CD14-positive monocyte (primary cell): ENCODE results near the gene MICU1. TPM values are rescaled to one million over a fixed set of nuclear protein-coding genes. Genes with fewer than 3 reads are reported as not detected.

Source experiments
- DNase-seq, 3 donors: peaks; one replicate each; pipeline ENCODE4 v3.0.0-alpha.2; 2011 to 2022
- H2AFZ ChIP-seq: 2 replicates; pipeline ENCODE4 v1.6.0; 2012; ENCODE audit warnings: mild to moderate bottlenecking, low read depth, low read length, inconsistent platforms; ENCODE audit not compliant: insufficient read depth, poor library complexity, severe bottlenecking
- H3K27ac ChIP-seq, 2 donors: 1 replicate in 1 of 2; 2 replicates in 1 of 2; pipeline ENCODE4 v1.5.1; 2012 to 2013; ENCODE audit warnings: low read length in 2 of 2, control low read depth in 1 of 2, inconsistent platforms in 1 of 2, low read depth in 1 of 2, mild to moderate bottlenecking in 1 of 2
- H3K27me3 ChIP-seq, 2 donors: one replicate each; pipeline versions ENCODE4 v1.6.0 to v1.6.1; 2011 to 2013; ENCODE audit warnings: low read length in 2 of 2; ENCODE audit not compliant: control insufficient read depth in 2 of 2, insufficient read depth in 2 of 2
- H3K36me3 ChIP-seq, 2 donors: replicated peaks in 1 of 2; 1 replicate in 1 of 2; 2 replicates in 1 of 2; pipeline versions ENCODE4 v1.5.1 to v1.6.1; 2012 to 2013; ENCODE audit warnings: low read length in 2 of 2, control low read depth in 1 of 2, inconsistent platforms in 1 of 2, mild to moderate bottlenecking in 1 of 2; ENCODE audit not compliant: insufficient read depth in 2 of 2, control insufficient read depth in 1 of 2
- H3K4me1 ChIP-seq, 2 donors: 1 replicate in 1 of 2; 2 replicates in 1 of 2; pipeline versions ENCODE4 v1.5.1 to v1.6.1; 2012 to 2013; ENCODE audit warnings: low read length in 2 of 2, control low read depth in 1 of 2, inconsistent platforms in 1 of 2, mild to moderate bottlenecking in 1 of 2, moderate library complexity in 1 of 2; ENCODE audit not compliant: insufficient read depth in 2 of 2, control insufficient read depth in 1 of 2
- H3K4me2 ChIP-seq: replicated peaks from 2 replicates; pipeline ENCODE3; 2012; ENCODE audit warnings: low read length, moderate library complexity, mild to moderate bottlenecking; ENCODE audit not compliant: poor library complexity, severe bottlenecking; ENCODE audit errors: extremely low read depth
- H3K4me3 ChIP-seq, 3 experiments: fragments of 200-600 bp in 1 of 3; sonication (generic) in 1 of 3; replicated peaks in 1 of 3; 1 replicate in 2 of 3; 2 replicates in 1 of 3; pipeline ENCODE4 v1.5.1; 2011 to 2013; ENCODE audit warnings: low read length in 3 of 3, mild to moderate bottlenecking in 3 of 3, control low read depth in 2 of 3, low read depth in 2 of 3, inconsistent platforms in 1 of 3, moderate library complexity in 1 of 3
- H3K79me2 ChIP-seq: 2 replicates; pipeline ENCODE4 v1.6.0; 2012; ENCODE audit warnings: mild to moderate bottlenecking, control low read depth, inconsistent platforms, low read length, moderate library complexity; ENCODE audit not compliant: insufficient read depth
- H3K9ac ChIP-seq: 2 replicates; pipeline ENCODE4 v1.6.0; 2017; ENCODE audit warnings: low read length, mild to moderate bottlenecking; ENCODE audit not compliant: insufficient read depth, poor library complexity, severe bottlenecking
- H3K9me3 ChIP-seq, 2 donors: replicated peaks in 1 of 2; 1 replicate in 1 of 2; 2 replicates in 1 of 2; pipeline versions ENCODE4 v1.5.1 to v1.6.1; 2012 to 2013; ENCODE audit warnings: low read length in 2 of 2, control low read depth in 1 of 2; ENCODE audit not compliant: control insufficient read depth in 1 of 2, insufficient read depth in 1 of 2
- H4K20me1 ChIP-seq: 2 replicates; pipeline ENCODE4 v1.6.0; 2012; ENCODE audit warnings: mild to moderate bottlenecking, low read length, control low read depth, moderate library complexity; ENCODE audit not compliant: insufficient read depth
- H3K27ac Mint-ChIP-seq, 7 donors: one replicate each; pipeline ENCODE4 v1.8.0; 2020; ENCODE audit warnings: mild to moderate bottlenecking in 7 of 7, mixed read lengths in 7 of 7, moderate library complexity in 6 of 7, inconsistent platforms in 2 of 7
- H3K27me3 Mint-ChIP-seq, 3 donors: one replicate each; pipeline ENCODE4 v1.8.0; 2021 to 2022; ENCODE audit warnings: low read depth in 3 of 3, mild to moderate bottlenecking in 3 of 3, mixed read lengths in 3 of 3, moderate library complexity in 3 of 3, inconsistent platforms in 1 of 3
- H3K36me3 Mint-ChIP-seq, 2 donors: one replicate each; pipeline ENCODE4 v1.8.0; 2020; ENCODE audit warnings: mixed read lengths in 2 of 2, inconsistent platforms in 1 of 2, mild to moderate bottlenecking in 1 of 2
- H3K4me1 Mint-ChIP-seq: one replicate; pipeline ENCODE4 v1.8.0; 2020; ENCODE audit warnings: mild to moderate bottlenecking, mixed read lengths
- H3K4me3 Mint-ChIP-seq, 2 donors: one replicate each; pipeline ENCODE4 v1.8.0; 2020; ENCODE audit warnings: mild to moderate bottlenecking in 2 of 2, mixed read lengths in 2 of 2, moderate library complexity in 1 of 2
- H3K9me3 Mint-ChIP-seq, 7 donors: one replicate each; pipeline ENCODE4 v1.8.0; 2020 to 2022; ENCODE audit warnings: mixed read lengths in 7 of 7, mild to moderate bottlenecking in 6 of 7, moderate library complexity in 6 of 7, inconsistent platforms in 2 of 7
- WGBS: methylation state at CpG from one replicate; pipeline ENCODE4 v1.1.5; 2013; ENCODE audit warnings: missing lambda C conversion rate; ENCODE audit not compliant: insufficient coverage; 5-methylcytosine and 5-hydroxymethylcytosine counted together
- intact Hi-C, 2 donors: fragments of 100-400 bp; cut with micrococcal nuclease; formaldehyde crosslinking; loops; one replicate each; pipeline versions ENCODE4 v1.15.0 to v1.15.1; 2023
- polyA plus RNA-seq, 3 donors: library from polyadenylated mRNA; depleted of rRNA in 1 of 3; unstranded in 2 of 3; stranded (reverse) in 1 of 3; fragments of 300-500 nt in 2 of 3; fragments of >200 nt in 1 of 3; fragmentation: Illumina TruSeq in 2 of 3; gene quantifications; 1 replicate in 2 of 3; 2 replicates in 1 of 3; pipeline ENCODE4 v1.2.3, GENCODE V29; 2012 to 2021
- TF ChIP-seq, protein P1 (sequence below): fragments of 200-600 bp; IDR thresholded peaks from one replicate; pipeline ENCODE4 v1.8.0; 2022; ENCODE audit warnings: antibody characterized with exemption, mild to moderate bottlenecking

Gene MICU1
- polyA plus RNA-seq, 3 donors, result 51.1 to 76.4 (median 51.7) TPM

DNA sequence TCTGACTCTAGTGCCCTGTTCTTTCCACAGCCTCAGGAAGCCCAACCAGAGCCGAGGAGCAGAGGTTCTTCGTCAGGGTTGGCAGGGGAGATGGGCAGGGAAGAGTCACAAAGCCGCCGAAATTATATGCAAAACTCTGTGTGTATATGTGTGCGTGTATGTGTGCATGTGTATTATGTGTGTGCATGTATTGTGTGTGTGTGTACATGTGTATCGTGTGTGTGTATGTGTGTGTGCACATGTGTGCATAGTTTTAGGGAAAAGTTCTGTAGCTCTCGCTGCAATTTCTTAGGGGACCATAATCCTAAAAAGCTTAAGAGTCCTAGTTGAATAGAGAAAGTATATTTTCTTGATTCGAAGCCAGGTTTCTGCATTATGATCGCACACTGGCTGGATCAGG is 288.2 kb downstream of the MICU1 start:
- Histone ChIP-seq H3K4me1 (peaks cover 39 to 48% of the 10 kb centered on the region in 2 donors), H4K20me1 (peaks cover 39% of the 10 kb centered on the region), H2AFZ (no peak overlapping the region), H3K9me3 (no peaks in the 10 kb centered on the region), H3K36me3 (peaks cover 66 to 86% of the 10 kb centered on the region in 2 donors), H3K27ac (no peak overlapping the region), H3K27me3 (no peaks in the 10 kb centered on the region), H3K4me2 (no peak overlapping the region), H3K4me3 (no peak overlapping the region), H3K79me2 (peaks cover 6% of the 10 kb centered on the region), H3K9ac (no peak overlapping the region)
- TF ChIP-seq, protein P1, sequence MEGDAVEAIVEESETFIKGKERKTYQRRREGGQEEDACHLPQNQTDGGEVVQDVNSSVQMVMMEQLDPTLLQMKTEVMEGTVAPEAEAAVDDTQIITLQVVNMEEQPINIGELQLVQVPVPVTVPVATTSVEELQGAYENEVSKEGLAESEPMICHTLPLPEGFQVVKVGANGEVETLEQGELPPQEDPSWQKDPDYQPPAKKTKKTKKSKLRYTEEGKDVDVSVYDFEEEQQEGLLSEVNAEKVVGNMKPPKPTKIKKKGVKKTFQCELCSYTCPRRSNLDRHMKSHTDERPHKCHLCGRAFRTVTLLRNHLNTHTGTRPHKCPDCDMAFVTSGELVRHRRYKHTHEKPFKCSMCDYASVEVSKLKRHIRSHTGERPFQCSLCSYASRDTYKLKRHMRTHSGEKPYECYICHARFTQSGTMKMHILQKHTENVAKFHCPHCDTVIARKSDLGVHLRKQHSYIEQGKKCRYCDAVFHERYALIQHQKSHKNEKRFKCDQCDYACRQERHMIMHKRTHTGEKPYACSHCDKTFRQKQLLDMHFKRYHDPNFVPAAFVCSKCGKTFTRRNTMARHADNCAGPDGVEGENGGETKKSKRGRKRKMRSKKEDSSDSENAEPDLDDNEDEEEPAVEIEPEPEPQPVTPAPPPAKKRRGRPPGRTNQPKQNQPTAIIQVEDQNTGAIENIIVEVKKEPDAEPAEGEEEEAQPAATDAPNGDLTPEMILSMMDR, result no peak
- intact Hi-C loops, result loop anchor here (2.0 to 10.0 kb wide), 5 partner anchors 40 to 203 kb away; partner anchors contain the start of genes ANAPC16 (in 1 of the 2) and ASCC1 (in 1 of the 2)
- Mint-ChIP-seq H3K36me3 (peaks cover 69 to 88% of the 10 kb centered on the region in 2 donors), H3K27me3 (peaks cover 0 to 1% (median 0%) of the 10 kb centered on the region in 3 donors), H3K27ac (no peak overlapping the region), H3K4me1 (peaks cover 50% of the 10 kb centered on the region), H3K4me3 (no peak overlapping the region), H3K9me3 (no peaks in the 10 kb centered on the region)
- DNase-seq, result no peak
- WGBS, result 91% methylated on average over 9 of the region's 9 CpGs

DNA sequence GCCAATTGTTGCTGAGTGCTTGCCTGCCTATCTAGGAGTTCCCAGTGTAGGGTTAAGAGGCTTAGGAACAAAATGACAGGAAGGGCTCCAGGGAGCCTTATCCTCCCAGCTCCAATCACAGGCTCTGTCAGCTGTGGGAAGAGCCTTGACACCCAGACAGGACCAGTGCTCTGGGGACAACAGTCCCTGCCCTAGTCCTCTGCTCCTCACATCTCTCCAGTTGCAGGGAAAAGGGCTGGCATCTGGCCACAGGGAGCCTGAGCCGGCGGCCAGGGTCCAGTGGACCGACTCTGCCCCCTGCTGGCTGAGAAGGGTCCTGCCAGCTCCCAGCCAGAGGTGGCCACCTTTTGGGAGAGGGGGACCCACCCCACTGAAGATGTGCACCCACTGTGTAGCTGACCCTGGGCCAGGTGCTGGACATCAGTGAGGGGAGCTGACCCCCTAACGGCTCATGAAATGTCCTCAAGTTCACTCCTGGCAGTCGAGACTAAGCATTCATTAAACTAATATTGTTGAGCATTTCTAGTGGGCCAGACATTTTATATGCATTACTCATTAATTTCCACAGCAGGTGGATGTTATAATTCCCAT is 288.7 kb downstream of the MICU1 start:
- Histone ChIP-seq H4K20me1 (peaks cover 33% of the 10 kb centered on the region), H3K4me1 (peaks cover 45 to 53% of the 10 kb centered on the region in 2 donors), H3K27me3 (no peaks in the 10 kb centered on the region), H3K9me3 (no peaks in the 10 kb centered on the region), H3K79me2 (peaks cover 6% of the 10 kb centered on the region), H3K4me2 (no peak overlapping the region), H2AFZ (no peak overlapping the region), H3K27ac (no peak overlapping the region), H3K36me3 (peaks cover 60 to 80% of the 10 kb centered on the region in 2 donors), H3K9ac (no peak overlapping the region), H3K4me3 (no peak overlapping the region)
- peaks cover 0 to 1% (median 0%) of the 10 kb centered on the region in 3 donors for H3K27me3 Mint-ChIP-seq
- H3K9me3 Mint-ChIP-seq, result no peaks in the 10 kb centered on the region
- TF ChIP-seq, protein P1, result peak; percentile 99
- WGBS, result 11% methylated on average over 3 of the region's 5 CpGs
- peaks cover 56% of the 10 kb centered on the region for H3K4me1 Mint-ChIP-seq
- peak; percentile 53 to 66 (median 64) for DNase-seq
- H3K4me3 Mint-ChIP-seq, result no peak overlapping the region
- intact Hi-C loops, result loop anchor here (2.0 to 10.0 kb wide), 5 partner anchors 40 to 202 kb away; partner anchors contain the start of genes ANAPC16 (in 1 of the 2) and ASCC1 (in 1 of the 2)
- peak overlapping the region in 5 of 7 donors; percentile 15 to 78 (median 32) for H3K27ac Mint-ChIP-seq
- H3K36me3 Mint-ChIP-seq, result peaks cover 64 to 82% of the 10 kb centered on the region in 2 donors
